GM19025 (cell line): ENCODE measurements around the gene C1orf159.
A peak's percentile ranks its signal among the peaks of the same experiment; 100 is the strongest.
"Not testable (repeated sequence)": the region's sequence is repeated elsewhere in the genome, so short reads cannot be mapped to it uniquely, and the experiment has no call there.

Experiments used
- ATAC-seq: cut with Tn5 transposase; IDR thresholded peaks from one replicate; pipeline ENCODE4 v1.9.1; 2021; ENCODE audit warnings: mild to moderate bottlenecking, low read depth, moderate library complexity; ENCODE audit not compliant: unreplicated experiment

C1orf159 gene

GRCh38 chr1:1115786-1116700, at the start of gene C1orf159:
Gene C1orf159 (minus strand): TSS chr1:1116089. CDS start chr1:1091543, 24,546 bp downstream.
- peak; percentile 95 for ATAC-seq

- no peak for ATAC-seq
These were observed 49.6 kb upstream of the C1orf159 start for GRCh38 chr1:1165485-1165884.

DNA sequence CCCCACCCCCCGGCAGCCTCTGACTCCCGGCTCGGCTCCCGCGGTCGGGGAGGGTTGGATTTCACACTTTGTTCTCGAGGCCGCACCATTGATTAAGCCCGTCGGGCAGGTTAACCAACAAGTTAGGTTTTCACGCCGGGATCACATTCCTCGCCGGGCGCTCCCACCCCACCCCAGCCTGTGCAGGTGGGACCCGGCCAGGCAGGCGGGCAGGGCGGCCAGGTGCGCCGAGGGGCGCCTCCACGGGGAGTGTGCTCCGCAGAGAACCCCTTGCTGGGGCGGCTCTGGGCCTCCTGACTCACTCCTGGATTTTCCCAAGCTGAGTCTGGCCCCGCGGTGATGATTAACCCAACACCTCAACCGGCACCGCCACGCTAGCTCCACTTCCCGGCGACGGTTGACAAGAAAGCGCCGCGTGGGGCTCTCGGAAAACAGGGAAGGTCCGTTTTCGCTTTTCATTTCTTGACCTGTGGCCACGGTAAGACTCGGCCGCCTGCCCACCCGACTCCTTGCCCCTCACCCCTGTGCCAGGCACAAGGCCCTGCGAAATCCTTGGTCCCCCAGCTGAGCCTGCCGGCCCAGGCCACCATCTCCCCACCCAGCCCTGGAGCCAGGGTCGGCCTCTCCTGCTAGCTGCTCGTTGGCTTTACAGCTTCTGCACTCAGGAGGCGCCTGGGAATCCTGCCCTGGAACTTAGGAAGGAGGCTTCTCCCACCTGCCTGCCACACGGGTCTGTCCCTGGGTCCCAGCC, 49.0 kb upstream of the C1orf159 start:
- no peak for ATAC-seq

GRCh38 chr1:1164361-1164700, 48.4 kb upstream of the C1orf159 start:
- no peak for ATAC-seq

DNA sequence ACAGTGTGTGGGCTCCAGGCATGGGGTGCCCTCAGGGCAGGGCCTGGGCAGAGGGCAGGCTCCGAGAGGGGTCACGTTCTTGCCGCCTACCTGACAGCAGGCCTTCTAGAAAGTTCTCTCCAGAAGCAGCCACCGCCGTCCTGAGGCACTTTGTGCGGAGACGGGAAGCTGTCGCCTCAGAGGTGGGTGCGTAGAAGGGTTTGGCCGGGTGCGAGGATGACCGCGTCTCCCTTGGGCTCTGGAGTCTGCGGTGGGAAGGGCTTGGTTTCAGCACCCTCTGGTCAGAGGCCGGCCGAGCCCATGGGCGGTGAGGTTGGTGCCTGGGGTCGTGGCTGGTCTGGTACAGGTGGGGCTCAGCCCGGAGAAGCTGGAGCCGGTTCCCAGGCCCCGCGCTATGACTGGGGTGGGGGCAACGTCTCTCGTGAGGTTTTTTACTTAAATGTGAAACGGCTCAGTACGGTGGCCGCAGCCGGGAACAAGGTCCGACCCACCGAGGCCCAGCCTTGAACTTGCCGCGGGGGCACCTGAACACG, 47.7 kb upstream of the C1orf159 start:
- ATAC-seq: no peak

GRCh38 chr1:1162597-1163537, 47.0 kb upstream of the C1orf159 start:
- no peak for ATAC-seq

DNA sequence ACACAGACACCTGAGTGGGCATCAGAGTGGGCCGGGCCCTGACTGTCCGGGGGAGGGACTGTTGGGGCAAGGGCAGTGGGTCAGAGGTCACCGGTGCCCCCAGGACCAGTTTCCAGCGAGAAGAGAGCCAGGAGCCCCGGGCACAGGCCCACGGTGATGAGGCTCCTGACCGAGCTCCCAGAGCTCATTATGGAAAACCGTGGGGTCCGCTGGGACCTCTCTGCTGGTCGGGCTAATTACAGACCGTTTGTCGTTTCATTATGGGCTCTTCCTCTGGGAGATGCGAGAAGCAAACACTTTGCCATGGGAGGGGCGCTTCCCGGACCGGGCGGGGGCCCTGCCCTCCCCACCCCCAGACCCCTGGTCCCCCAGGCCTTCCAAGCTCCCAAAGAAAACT, 45.8 kb upstream of the C1orf159 start:
- ATAC-seq: no peak

DNA sequence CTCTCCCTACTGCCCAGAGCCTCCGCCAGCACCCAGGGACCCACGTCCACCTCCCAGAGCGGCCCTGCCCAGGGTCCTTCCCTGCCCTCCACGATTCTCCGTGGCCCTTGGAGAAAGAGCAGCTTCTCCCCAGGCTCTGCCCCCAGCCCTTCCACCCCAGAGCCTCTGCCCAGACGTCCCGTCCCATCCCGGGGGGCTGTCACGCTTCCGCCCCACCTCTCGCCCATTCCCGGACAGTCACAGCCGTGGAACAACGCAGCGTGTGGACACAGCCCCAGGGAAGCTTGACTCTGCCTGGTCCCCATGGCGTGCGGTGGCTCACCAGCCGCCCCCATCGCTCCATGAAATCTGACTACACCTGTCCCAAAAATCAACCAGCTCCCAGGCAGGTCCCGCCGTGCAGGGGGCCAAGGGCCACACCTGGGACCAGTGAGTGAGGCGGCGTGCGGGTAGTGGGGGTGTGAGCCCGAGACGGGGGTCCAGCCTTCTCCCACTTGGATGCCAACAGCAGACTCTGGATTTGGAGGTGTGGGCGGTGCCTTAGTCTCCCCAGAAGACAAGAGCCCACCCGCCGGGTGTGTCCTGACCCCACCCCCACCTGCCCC, 45.3 kb upstream of the C1orf159 start:
- no peak for ATAC-seq

GRCh38 chr1:1160281-1160930, 44.5 kb upstream of the C1orf159 start:
- ATAC-seq: no peak

DNA sequence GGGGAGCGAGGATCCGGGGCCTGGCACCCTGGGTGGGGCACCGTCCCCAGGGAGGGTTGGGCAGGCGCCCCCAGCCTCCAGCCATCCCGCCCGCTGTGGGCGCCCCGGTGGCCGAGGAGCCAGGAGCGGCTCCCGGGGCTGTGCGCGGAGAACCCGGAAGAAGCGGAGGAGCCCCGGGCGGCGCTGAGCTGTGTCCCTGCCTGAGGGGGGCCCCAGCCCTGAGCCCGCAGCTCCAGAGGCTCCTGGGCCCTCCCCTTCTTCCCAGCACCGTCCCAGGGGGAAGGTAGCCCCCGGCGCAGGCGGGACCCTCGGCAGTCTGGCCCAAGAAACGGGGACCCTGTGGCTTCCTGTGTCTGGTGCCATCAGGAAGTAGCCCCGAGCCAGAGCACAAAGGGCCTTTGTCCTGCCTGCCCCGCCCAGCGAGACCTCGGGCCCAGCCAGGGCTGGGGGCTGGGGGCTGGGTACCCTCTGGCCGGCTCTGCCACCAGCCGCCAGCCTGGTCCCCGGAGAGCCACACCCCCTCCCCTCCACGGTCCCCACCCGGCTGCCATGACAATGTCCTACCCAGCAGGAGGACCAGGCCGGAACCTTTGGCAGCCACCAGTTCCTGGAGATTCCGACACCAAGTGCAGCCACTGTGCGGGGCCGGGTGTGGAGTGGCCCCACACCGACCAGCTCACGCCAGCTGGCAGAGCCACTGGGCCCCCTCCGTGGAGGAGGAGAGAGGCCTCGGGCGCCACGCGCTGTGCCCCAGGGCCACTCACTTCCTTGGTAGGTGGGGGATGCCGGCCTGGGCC, 42.2 kb upstream of the C1orf159 start:
- no peak for ATAC-seq

DNA sequence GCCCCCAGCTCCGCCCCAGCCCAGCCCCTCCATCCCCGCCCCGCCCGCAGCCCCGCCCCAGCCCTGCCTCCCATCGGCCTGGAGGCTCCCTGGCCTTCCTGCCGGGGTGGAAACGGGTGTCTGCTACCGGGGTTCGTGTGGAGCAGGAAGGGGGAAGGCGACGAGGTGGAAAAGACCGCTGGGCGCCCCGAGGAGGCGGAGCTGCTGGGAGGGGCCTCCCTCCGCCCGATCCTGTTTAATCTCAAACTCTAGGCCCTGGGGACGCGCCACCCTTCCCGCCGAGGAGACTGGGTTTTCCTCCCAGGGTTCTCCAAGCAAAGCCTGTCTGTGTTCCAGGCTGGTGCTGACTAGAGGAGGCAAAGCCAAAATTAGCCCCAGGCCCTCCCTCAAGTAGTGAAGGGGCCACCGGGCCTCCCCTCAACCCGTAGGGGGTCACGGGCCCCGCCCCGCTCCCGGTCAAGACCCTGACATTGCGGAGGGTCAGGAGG, 41.6 kb upstream of the C1orf159 start:
- no peak for ATAC-seq

GRCh38 chr1:1157033-1157365, 41.1 kb upstream of the C1orf159 start:
- no peak for ATAC-seq

- no peak for ATAC-seq
These were observed 40.5 kb upstream of the C1orf159 start for GRCh38 chr1:1156140-1157032.

GRCh38 chr1:1155258-1155657, 39.4 kb upstream of the C1orf159 start:
- no peak for ATAC-seq

- ATAC-seq: no peak
These were observed 38.0 kb upstream of the C1orf159 start for GRCh38 chr1:1153874-1154273.

DNA sequence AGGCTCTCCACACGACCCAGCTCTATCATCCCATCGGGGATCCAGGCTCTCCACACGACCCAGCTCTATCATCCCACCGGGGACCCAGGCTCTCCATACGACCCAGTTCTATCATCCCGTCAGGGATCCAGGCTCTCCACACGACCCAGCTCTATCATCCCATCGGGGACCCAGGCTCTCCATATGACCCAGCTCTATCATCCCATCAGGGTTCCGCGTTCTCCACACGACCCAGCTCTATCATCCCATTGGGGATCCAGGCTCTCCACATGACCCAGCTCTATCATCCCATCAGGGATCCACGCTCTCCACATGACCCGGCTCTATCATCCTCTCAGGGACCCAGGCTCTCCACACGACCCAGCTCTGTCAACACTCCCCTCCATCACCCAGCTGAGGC, 37.3 kb upstream of the C1orf159 start:
- ATAC-seq: not testable (repeated sequence)

DNA sequence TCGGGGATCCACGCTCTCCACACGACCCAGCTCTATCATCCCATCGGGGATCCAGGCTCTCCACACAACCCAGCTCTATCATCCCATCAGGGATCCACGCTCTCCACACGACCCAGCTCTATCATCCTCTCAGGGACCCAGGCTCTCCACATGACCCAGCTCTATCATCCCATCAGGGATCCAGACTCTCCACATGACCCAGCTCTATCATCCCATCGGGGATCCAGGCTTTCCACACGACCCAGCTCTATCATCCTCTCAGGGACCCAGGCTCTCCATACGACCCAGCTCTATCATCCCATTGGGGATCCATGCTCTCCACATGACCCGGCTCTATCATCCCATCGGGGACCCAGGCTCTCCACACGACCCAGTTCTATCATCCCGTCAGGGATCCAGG, 36.5 kb upstream of the C1orf159 start:
- ATAC-seq: not testable (repeated sequence)

- ATAC-seq: no peak
These were observed 35.4 kb upstream of the C1orf159 start for GRCh38 chr1:1151306-1151705.
